Uterus (tissue), 4 donors: Measurements from ENCODE around the gene WWOX. TPM values are rescaled to one million over a fixed set of nuclear protein-coding genes. Genes with fewer than 3 reads are reported as not detected.
A peak's percentile ranks its signal among the peaks of the same experiment; 100 is the strongest.

Experiments used
- DNase-seq, 2 donors: peaks; one replicate each; pipeline ENCODE4 v3.0.0-alpha.2; 2019 to 2020
- H3K27ac ChIP-seq, 2 donors: fragments of 200-600 bp; sonication (generic); 1 replicate in 1 of 2; 2 replicates in 1 of 2; pipeline ENCODE4 v1.5.1; 2016 to 2018
- H3K27me3 ChIP-seq, 2 donors: fragments of 200-600 bp; sonication (generic); one replicate each; pipeline ENCODE4 v1.5.1; 2018 to 2019; ENCODE audit warnings: control low read depth in 1 of 2
- H3K36me3 ChIP-seq, 2 donors: fragments of 200-600 bp; sonication (generic); one replicate each; pipeline ENCODE4 v1.5.1; 2019; ENCODE audit warnings: control low read depth in 1 of 2
- H3K4me1 ChIP-seq, 2 donors: fragments of 200-600 bp; sonication (generic); one replicate each; pipeline ENCODE4 v1.5.1; 2018 to 2019; ENCODE audit warnings: control low read depth in 1 of 2
- H3K4me3 ChIP-seq, 2 donors: fragments of 200-600 bp; sonication (generic); 1 replicate in 1 of 2; 2 replicates in 1 of 2; pipeline ENCODE4 v1.5.1; 2018 to 2019; ENCODE audit warnings: mild to moderate bottlenecking in 1 of 2
- H3K9me3 ChIP-seq, 2 donors: fragments of 200-600 bp; sonication (generic); one replicate each; pipeline ENCODE4 v1.5.1; 2019; ENCODE audit warnings: control low read depth in 1 of 2
- POLR2A ChIP-seq, 2 donors: fragments of 450-650 bp; IDR thresholded peaks; one replicate each; pipeline ENCODE4 v1.6.1; 2016; ENCODE audit warnings: antibody characterized with exemption in 2 of 2, mild to moderate bottlenecking in 1 of 2, moderate library complexity in 1 of 2
- intact Hi-C: fragments of 100-400 bp; cut with DNase I; formaldehyde crosslinking; loops from one replicate; pipeline ENCODE4 v1.15.1; 2023; ENCODE audit warnings: low total_unique reads
- total RNA-seq, 4 donors: library from RNA; depleted of rRNA in 3 of 4; stranded (reverse); fragments of >200 nt in 3 of 4; gene quantifications; one replicate each; pipeline versions ENCODE4 v1.1.0 to v1.2.4, GENCODE V29; 2014 to 2023
- TF ChIP-seq, protein P1 (sequence below), 4 experiments: fragments of 200-600 bp in 2 of 4; fragments of 450-650 bp in 2 of 4; sonication (generic) in 2 of 4; IDR thresholded peaks; one replicate each; pipeline ENCODE4 v1.5.1; 2016 to 2019; ENCODE audit warnings: antibody characterized with exemption in 4 of 4, mild to moderate bottlenecking in 2 of 4, moderate library complexity in 1 of 4
- donor health status: DM: yes; HTN: yes; CAD: no.

WWOX gene
- total RNA-seq, 4 donors from 2014 or later = 34.1 to 99.9 (median 55.8) TPM

DNA sequence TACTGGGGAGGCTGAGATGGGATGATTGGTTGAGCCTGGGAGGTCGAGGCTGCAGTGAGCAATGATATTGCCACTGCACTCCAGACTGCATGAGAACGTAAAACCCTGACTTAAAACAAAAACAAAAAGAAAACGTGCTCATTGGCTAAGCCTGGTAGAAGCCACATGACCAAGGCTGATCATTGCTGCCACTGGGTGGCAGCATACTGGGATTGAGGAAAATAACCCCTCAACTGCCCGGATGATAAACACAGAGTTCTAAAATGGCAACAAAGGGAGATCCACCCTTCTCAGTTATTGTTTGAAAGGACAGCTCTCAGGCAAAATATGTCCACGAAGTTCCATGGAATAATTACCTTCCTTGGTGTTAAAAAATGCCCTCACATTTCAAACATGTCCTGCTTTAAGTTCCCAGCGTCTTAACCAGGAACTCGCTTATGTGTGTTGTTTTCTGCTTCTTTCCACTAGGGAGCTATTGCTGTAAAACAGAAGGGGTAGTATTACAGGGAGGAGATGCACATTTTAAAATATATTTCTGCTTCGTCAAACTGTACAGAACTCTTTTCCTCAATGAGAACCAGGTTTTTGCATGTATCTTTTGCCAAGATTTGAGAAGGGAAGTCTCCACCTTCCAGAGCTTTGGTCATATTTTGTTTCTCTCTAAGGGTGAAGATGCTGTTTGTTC is 825.8 kb downstream of the WWOX start:
- Histone ChIP-seq H3K9me3 (no peaks in the 10 kb centered on the region), H3K36me3 (no peaks in the 10 kb centered on the region), H3K4me1 (no peaks in the 10 kb centered on the region), H3K27ac (no peak overlapping the region), H3K27me3 (no peaks in the 10 kb centered on the region), H3K4me3 (no peak overlapping the region)
- intact Hi-C loops = no loop called here
- TF ChIP-seq, protein P1, sequence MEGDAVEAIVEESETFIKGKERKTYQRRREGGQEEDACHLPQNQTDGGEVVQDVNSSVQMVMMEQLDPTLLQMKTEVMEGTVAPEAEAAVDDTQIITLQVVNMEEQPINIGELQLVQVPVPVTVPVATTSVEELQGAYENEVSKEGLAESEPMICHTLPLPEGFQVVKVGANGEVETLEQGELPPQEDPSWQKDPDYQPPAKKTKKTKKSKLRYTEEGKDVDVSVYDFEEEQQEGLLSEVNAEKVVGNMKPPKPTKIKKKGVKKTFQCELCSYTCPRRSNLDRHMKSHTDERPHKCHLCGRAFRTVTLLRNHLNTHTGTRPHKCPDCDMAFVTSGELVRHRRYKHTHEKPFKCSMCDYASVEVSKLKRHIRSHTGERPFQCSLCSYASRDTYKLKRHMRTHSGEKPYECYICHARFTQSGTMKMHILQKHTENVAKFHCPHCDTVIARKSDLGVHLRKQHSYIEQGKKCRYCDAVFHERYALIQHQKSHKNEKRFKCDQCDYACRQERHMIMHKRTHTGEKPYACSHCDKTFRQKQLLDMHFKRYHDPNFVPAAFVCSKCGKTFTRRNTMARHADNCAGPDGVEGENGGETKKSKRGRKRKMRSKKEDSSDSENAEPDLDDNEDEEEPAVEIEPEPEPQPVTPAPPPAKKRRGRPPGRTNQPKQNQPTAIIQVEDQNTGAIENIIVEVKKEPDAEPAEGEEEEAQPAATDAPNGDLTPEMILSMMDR (IDR thresholded peaks at IDR 0.05) = no peak
- no peak for TF ChIP-seq POLR2A (IDR thresholded peaks at IDR 0.05)
- no peak for DNase-seq

DNA sequence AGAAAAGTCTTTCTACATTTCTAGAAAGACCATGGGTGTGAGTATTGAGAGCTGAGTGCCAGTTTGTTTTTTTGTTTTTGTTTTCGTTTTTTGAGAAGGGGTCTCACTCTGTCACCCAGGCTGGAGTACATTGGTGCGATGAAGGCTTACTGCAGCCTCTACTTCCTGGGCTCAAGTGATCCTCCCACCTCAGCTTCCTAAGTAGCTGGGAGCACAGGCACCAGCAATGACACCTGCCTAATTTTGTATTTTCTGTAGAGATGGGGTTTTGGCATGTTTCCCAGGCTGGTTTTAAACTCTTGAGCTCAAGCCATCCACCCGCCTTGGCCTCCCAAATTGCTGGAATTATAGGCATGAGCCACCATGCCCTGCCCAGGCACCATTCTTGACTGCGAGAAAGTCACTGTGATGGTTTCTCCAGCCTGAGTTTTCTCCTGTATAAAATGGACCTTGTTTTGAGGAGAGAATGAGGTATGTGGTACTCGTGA is 827.3 kb downstream of the WWOX start:
- TF ChIP-seq, protein P1 (IDR thresholded peaks at IDR 0.05) = no peak
- no peak for TF ChIP-seq POLR2A (IDR thresholded peaks at IDR 0.05)
- Histone ChIP-seq H3K4me3 (no peak overlapping the region), H3K36me3 (no peaks in the 10 kb centered on the region), H3K4me1 (no peaks in the 10 kb centered on the region), H3K9me3 (no peaks in the 10 kb centered on the region), H3K27me3 (no peaks in the 10 kb centered on the region), H3K27ac (no peak overlapping the region)
- no peak for DNase-seq
- intact Hi-C loops = no loop called here

DNA sequence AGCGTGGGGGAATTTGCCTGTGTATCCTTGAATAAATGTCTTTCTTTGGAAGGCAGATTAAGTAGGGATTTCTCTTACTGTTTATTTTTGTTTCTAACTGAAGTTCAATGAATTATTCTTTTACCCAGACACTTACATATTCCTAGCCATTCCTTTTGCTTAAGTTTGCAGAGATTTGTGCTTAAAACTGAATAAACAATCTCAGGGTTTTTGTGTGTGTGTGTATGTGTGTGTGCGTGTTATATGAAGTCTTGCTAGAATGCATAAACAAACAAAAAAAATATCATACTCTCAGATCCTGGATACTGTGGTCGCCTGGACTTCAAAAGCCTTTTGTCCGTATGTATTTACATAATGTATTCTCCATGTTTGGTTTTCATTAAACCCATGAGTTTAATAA is 828.3 kb downstream of the WWOX start:
- Histone ChIP-seq H3K27ac (no peak overlapping the region), H3K27me3 (no peaks in the 10 kb centered on the region), H3K4me1 (no peaks in the 10 kb centered on the region), H3K36me3 (no peaks in the 10 kb centered on the region), H3K4me3 (peak overlapping the region in 1 of 2 donors; percentile 5), H3K9me3 (no peaks in the 10 kb centered on the region)
- no peak for TF ChIP-seq POLR2A (IDR thresholded peaks at IDR 0.05)
- TF ChIP-seq, protein P1 (IDR thresholded peaks at IDR 0.05) = no peak
- DNase-seq = no peak
- intact Hi-C loops = no loop called here

DNA sequence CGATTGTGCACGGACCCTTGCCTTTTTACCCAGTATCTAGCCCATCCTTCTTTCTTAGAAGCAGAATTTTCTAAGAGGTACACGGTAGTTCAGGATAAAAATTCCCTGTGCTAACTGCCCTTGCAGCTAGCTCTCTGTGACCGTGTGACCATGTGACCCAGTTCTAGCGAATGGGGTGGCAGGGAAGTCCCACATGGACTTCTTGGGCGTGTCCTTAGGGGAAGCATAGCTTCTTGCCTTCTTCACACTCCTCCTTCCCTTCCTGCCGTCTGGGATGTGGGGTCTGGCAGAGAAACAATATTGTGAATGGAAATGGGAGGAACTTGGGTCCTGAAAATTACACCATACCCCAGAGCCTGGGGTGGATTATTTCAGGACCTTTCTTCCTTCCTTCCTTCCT is 830.4 kb downstream of the WWOX start:
- no peak overlapping the region for H3K27ac ChIP-seq
- intact Hi-C loops = no loop called here
- H3K9me3 ChIP-seq = no peaks in the 10 kb centered on the region
- no peaks in the 10 kb centered on the region for H3K4me1 ChIP-seq
- DNase-seq = no peak
- H3K4me3 ChIP-seq = no peak overlapping the region
- no peaks in the 10 kb centered on the region for H3K36me3 ChIP-seq
- H3K27me3 ChIP-seq = no peaks in the 10 kb centered on the region
- no peak for TF ChIP-seq POLR2A (IDR thresholded peaks at IDR 0.05)
- TF ChIP-seq, protein P1 (IDR thresholded peaks at IDR 0.05) = no peak

DNA sequence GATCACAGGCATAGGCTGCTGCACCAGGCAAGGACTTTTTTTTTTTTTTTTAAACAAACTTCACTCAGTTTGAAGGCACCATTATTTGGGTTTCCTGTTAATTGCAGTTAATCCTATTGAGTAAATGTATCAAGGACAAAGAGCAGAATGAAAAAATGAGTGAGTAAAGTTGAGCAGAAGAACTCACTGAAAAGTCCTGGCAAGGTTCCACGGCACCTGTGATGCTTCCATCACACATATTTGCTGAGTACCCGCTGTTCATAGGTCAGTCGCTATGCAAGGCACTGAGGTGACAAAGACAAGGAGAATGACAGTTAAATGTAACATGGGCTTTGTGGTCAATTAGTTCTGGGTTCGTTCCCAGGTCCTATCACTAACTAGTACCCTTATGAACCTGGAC is 831.1 kb downstream of the WWOX start:
- H3K9me3 ChIP-seq = no peaks in the 10 kb centered on the region
- no peaks in the 10 kb centered on the region for H3K27me3 ChIP-seq
- H3K4me1 ChIP-seq = no peaks in the 10 kb centered on the region
- no peak for DNase-seq
- no peak overlapping the region for H3K4me3 ChIP-seq
- intact Hi-C loops = no loop called here
- H3K36me3 ChIP-seq = no peaks in the 10 kb centered on the region
- H3K27ac ChIP-seq = no peak overlapping the region
- TF ChIP-seq, protein P1 (IDR thresholded peaks at IDR 0.05) = no peak
- TF ChIP-seq POLR2A (IDR thresholded peaks at IDR 0.05) = no peak
